Amniotic stem cell (primary cell): Measurements from ENCODE around the gene FAM107B.
"Not testable (repeated sequence)": the region's sequence is repeated elsewhere in the genome, so short reads cannot be mapped to it uniquely, and the experiment has no call there.

Source experiments
- DNase-seq: peaks from one replicate; lab custom pipeline; 2025; lab: John Stamatoyannopoulos, UW

The FAM107B gene

GRCh38 chr10:14692344-14693076 is 82.2 kb downstream of the FAM107B start:
- no peak for DNase-seq

- DNase-seq = no peak
Observed at GRCh38 chr10:14691359-14691758, 83.3 kb downstream of the FAM107B start.

GRCh38 chr10:14688606-14689005 is 86.1 kb downstream of the FAM107B start:
- DNase-seq = no peak

- not testable (repeated sequence) for DNase-seq
Observed at GRCh38 chr10:14688189-14688588, 86.5 kb downstream of the FAM107B start.

- DNase-seq = no peak
Observed at GRCh38 chr10:14687340-14687739, 87.4 kb downstream of the FAM107B start.

GRCh38 chr10:14686356-14686755 is 88.3 kb downstream of the FAM107B start:
- no peak for DNase-seq

- DNase-seq = no peak
Observed at GRCh38 chr10:14684354-14684753, 90.3 kb downstream of the FAM107B start.

- no peak for DNase-seq
Observed at GRCh38 chr10:14683256-14683655, 91.4 kb downstream of the FAM107B start.

GRCh38 chr10:14681802-14682201 is 92.9 kb downstream of the FAM107B start:
- no peak for DNase-seq

- DNase-seq = no peak
Observed at GRCh38 chr10:14681305-14681704, 93.4 kb downstream of the FAM107B start.

GRCh38 chr10:14678637-14679036 is 96.1 kb downstream of the FAM107B start:
- DNase-seq = no peak

GRCh38 chr10:14676732-14677131 is 98.0 kb downstream of the FAM107B start:
- DNase-seq = no peak

GRCh38 chr10:14674376-14675050 is 100.2 kb downstream of the FAM107B start:
- DNase-seq = no peak

- DNase-seq = no peak
Observed at GRCh38 chr10:14673189-14673861, 101.4 kb downstream of the FAM107B start.

GRCh38 chr10:14671386-14671831 is 103.3 kb downstream of the FAM107B start:
- DNase-seq = no peak

GRCh38 chr10:14670551-14671240 is 104.0 kb downstream of the FAM107B start:
- DNase-seq = no peak

- no peak for DNase-seq
Observed at GRCh38 chr10:14669576-14669975, 105.1 kb downstream of the FAM107B start.

GRCh38 chr10:14667781-14668180 is 106.9 kb downstream of the FAM107B start:
- no peak for DNase-seq

- DNase-seq = no peak
Observed at GRCh38 chr10:14667280-14667679, 107.4 kb downstream of the FAM107B start.

GRCh38 chr10:14665865-14666857 is 108.5 kb downstream of the FAM107B start:
- no peak for DNase-seq

GRCh38 chr10:14665304-14665703 is 109.4 kb downstream of the FAM107B start:
- DNase-seq = no peak
